H1 (cell line): ENCODE measurements around the gene MYO9B. TPM values are rescaled to one million over a fixed set of nuclear protein-coding genes. Genes with fewer than 3 reads are reported as not detected.

Source experiments
- CTCF ChIA-PET: fragments of 300-600 bp; sonication (Branson Sonifier 250); formaldehyde crosslinking; loops from one replicate; lab custom pipeline; 2021; ENCODE audit not compliant: partially characterized antibody; lab: Charles Lee
- POLR2A ChIA-PET: fragments of 300-600 bp; sonication (Branson Sonifier 250); formaldehyde crosslinking; loops from one replicate; lab custom pipeline; 2021; ENCODE audit warnings: inconsistent platforms; ENCODE audit not compliant: partially characterized antibody; lab: Charles Lee
- DNase-seq, 2 experiments: peaks; one replicate each; pipeline versions ENCODE4 v3.0.0 to v3.0.0-alpha.2; 2010 to 2022; ENCODE audit warnings: low spot score in 2 of 2, low read depth in 1 of 2, mixed read lengths in 1 of 2
- FAIRE-seq: peaks from 2 replicates; lab custom pipeline; 2011; peaks lifted over from hg19 to GRCh38; lab: Jason Lieb, UNC
- H2AFZ ChIP-seq: 2 replicates; pipeline ENCODE4 v1.8.1; 2012; ENCODE audit warnings: low read length, inconsistent platforms
- H2AK5ac ChIP-seq: 2 replicates; pipeline ENCODE4 v1.6.1; 2013; ENCODE audit warnings: low read depth, low read length
- H2BK120ac ChIP-seq: replicated peaks from 2 replicates; pipeline ENCODE3; 2013; ENCODE audit warnings: low read depth, low read length, inconsistent platforms
- H2BK12ac ChIP-seq: 2 replicates; pipeline ENCODE4 v1.6.1; 2013; ENCODE audit warnings: low read depth, low read length
- H2BK15ac ChIP-seq: 2 replicates; pipeline ENCODE4 v1.6.1; 2013; ENCODE audit warnings: low read length
- H2BK20ac ChIP-seq: 2 replicates; pipeline ENCODE4 v1.6.1; 2013; ENCODE audit warnings: low read length
- H2BK5ac ChIP-seq: 2 replicates; pipeline ENCODE4 v1.6.1; 2013; ENCODE audit warnings: low read depth, low read length
- H3K14ac ChIP-seq: 2 replicates; pipeline ENCODE4 v1.6.1; 2013; ENCODE audit warnings: inconsistent platforms; ENCODE audit not compliant: insufficient read length
- H3K18ac ChIP-seq: 2 replicates; pipeline ENCODE4 v1.6.1; 2013; ENCODE audit warnings: low read length; ENCODE audit errors: extremely low read depth
- H3K23ac ChIP-seq: 2 replicates; pipeline ENCODE4 v1.6.1; 2013; ENCODE audit warnings: inconsistent platforms; ENCODE audit not compliant: insufficient read length
- H3K23me2 ChIP-seq: 2 replicates; pipeline ENCODE4 v1.6.1; 2013; ENCODE audit warnings: low read depth, low read length
- H3K27ac ChIP-seq: 2 replicates; pipeline ENCODE4 v1.6.1; 2011; ENCODE audit warnings: low read depth, low read length, inconsistent platforms
- H3K27me3 ChIP-seq, 4 experiments: replicated peaks in 1 of 4; 1 replicate in 1 of 4; 2 replicates in 3 of 4; pipeline versions ENCODE4 v1.6.1 to v1.8.1; 2011 to 2013; ENCODE audit warnings: low read length in 3 of 4, mild to moderate bottlenecking in 3 of 4, inconsistent platforms in 2 of 4, mixed read lengths in 2 of 4, moderate library complexity in 1 of 4; ENCODE audit not compliant: control insufficient read depth in 3 of 4, insufficient read depth in 3 of 4; ENCODE audit errors: extremely low read depth in 1 of 4
- H3K36me3 ChIP-seq, 4 experiments: 2 replicates each; pipeline versions ENCODE4 v1.6.1 to v1.8.1; 2011 to 2013; ENCODE audit warnings: mild to moderate bottlenecking in 4 of 4, low read length in 3 of 4, moderate library complexity in 2 of 4, control low read depth in 1 of 4, inconsistent platforms in 1 of 4; ENCODE audit not compliant: insufficient read depth in 4 of 4, control insufficient read depth in 2 of 4
- H3K4ac ChIP-seq: replicated peaks from 2 replicates; pipeline ENCODE3; 2013; ENCODE audit warnings: low read length, low read depth, mixed read lengths, inconsistent platforms; ENCODE audit not compliant: insufficient read length
- H3K4me1 ChIP-seq, 4 experiments: replicated peaks in 1 of 4; 1 replicate in 1 of 4; 2 replicates in 3 of 4; pipeline versions ENCODE4 v1.6.1 to v1.8.1; 2011 to 2013; ENCODE audit warnings: low read length in 3 of 4, inconsistent platforms in 2 of 4, mixed read lengths in 1 of 4; ENCODE audit not compliant: insufficient read depth in 4 of 4, control insufficient read depth in 3 of 4
- H3K4me2 ChIP-seq, 2 experiments: 2 replicates each; pipeline versions ENCODE4 v1.6.1 to v1.8.1; 2011 to 2013; ENCODE audit warnings: low read depth in 2 of 2, low read length in 2 of 2, control low read depth in 1 of 2, inconsistent platforms in 1 of 2, mild to moderate bottlenecking in 1 of 2; ENCODE audit not compliant: insufficient read depth in 1 of 2
- H3K4me3 ChIP-seq, 4 experiments: fragments of 200-600, 300-600 bp in 1 of 4; sonication (generic), shearing (Covaris generic), sonication (Bioruptor Twin) in 1 of 4; 2 replicates each; pipeline versions ENCODE4 v1.5.1 to v1.8.1; 2011 to 2016; ENCODE audit warnings: low read length in 4 of 4, low read depth in 3 of 4, control low read depth in 2 of 4, inconsistent platforms in 2 of 4, mild to moderate bottlenecking in 2 of 4, mixed read lengths in 1 of 4, moderate library complexity in 1 of 4; ENCODE audit not compliant: insufficient read depth in 2 of 4; ENCODE audit errors: extremely low read depth in 1 of 4
- H3K56ac ChIP-seq: replicated peaks from 2 replicates; pipeline ENCODE3; 2013; ENCODE audit warnings: low read depth, mild to moderate bottlenecking, mixed read lengths, low read length, inconsistent platforms; ENCODE audit not compliant: insufficient read length
- H3K79me1 ChIP-seq: 2 replicates; pipeline ENCODE4 v1.6.1; 2013; ENCODE audit warnings: low read depth, low read length, control low read depth
- H3K79me2 ChIP-seq, 2 experiments: 2 replicates each; pipeline versions ENCODE4 v1.6.1 to v1.8.1; 2012 to 2013; ENCODE audit warnings: low read length in 2 of 2, mild to moderate bottlenecking in 2 of 2, inconsistent platforms in 1 of 2; ENCODE audit not compliant: insufficient read depth in 2 of 2, control insufficient read depth in 1 of 2
- H3K9ac ChIP-seq, 4 experiments: replicated peaks in 1 of 4; 1 replicate in 1 of 4; 2 replicates in 3 of 4; pipeline versions ENCODE4 v1.6.1 to v1.8.1; 2011 to 2013; ENCODE audit warnings: low read depth in 3 of 4, low read length in 3 of 4, control low read depth in 2 of 4, mild to moderate bottlenecking in 2 of 4, moderate library complexity in 2 of 4, inconsistent platforms in 1 of 4; ENCODE audit errors: extremely low read depth in 1 of 4
- H3K9me3 ChIP-seq, 2 experiments: 2 replicates each; pipeline versions ENCODE4 v1.6.1 to v1.8.1; 2012 to 2013; ENCODE audit warnings: mild to moderate bottlenecking in 2 of 2, moderate library complexity in 2 of 2, control low read depth in 1 of 2, inconsistent platforms in 1 of 2, low read depth in 1 of 2, low read length in 1 of 2, mixed read lengths in 1 of 2; ENCODE audit not compliant: insufficient read depth in 2 of 2
- H4K20me1 ChIP-seq, 2 experiments: replicated peaks in 1 of 2; 2 replicates each; pipeline versions ENCODE3 to v1.8.1; 2011 to 2013; ENCODE audit warnings: inconsistent platforms in 2 of 2, low read length in 2 of 2, mild to moderate bottlenecking in 1 of 2; ENCODE audit not compliant: insufficient read depth in 2 of 2, control insufficient read depth in 1 of 2
- H4K5ac ChIP-seq: 2 replicates; pipeline ENCODE4 v1.6.1; 2013; ENCODE audit warnings: low read length, low read depth, mixed read lengths, inconsistent platforms; ENCODE audit not compliant: insufficient read length
- H4K8ac ChIP-seq: 2 replicates; pipeline ENCODE4 v1.8.0; 2013; ENCODE audit warnings: mild to moderate bottlenecking, moderate library complexity, low read length, inconsistent platforms; ENCODE audit not compliant: insufficient read depth; ENCODE audit errors: extremely low read depth
- H4K91ac ChIP-seq: replicated peaks from 2 replicates; pipeline ENCODE3; 2013; ENCODE audit warnings: low read length, mixed read lengths, inconsistent platforms; ENCODE audit not compliant: insufficient read length
- PHF8 ChIP-seq: fragments of 200-600 bp; sonication (generic); conservative IDR thresholded peaks from 2 replicates; pipeline ENCODE4 v1.7.1; 2012; ENCODE audit warnings: low read depth, mild to moderate bottlenecking, inconsistent platforms, low read length, moderate library complexity
- WGBS, 2 experiments: shearing (Covaris generic) in 1 of 2; methylation state at CpG; one replicate each; pipeline versions ENCODE4 v1.1.6 to v1.1.7; 2013 to 2015; ENCODE audit warnings: low lambda C conversion rate in 2 of 2, mixed read lengths in 2 of 2, inconsistent platforms in 1 of 2, low coverage in 1 of 2, missing lambda C conversion rate in 1 of 2; ENCODE audit not compliant: insufficient replicate concordance in 2 of 2, insufficient coverage in 1 of 2, insufficient read length in 1 of 2; ENCODE audit errors: extremely low coverage in 1 of 2, missing lambda C conversion rate in 1 of 2; 5-methylcytosine and 5-hydroxymethylcytosine counted together
- polyA plus RNA-seq, 7 experiments: library from polyadenylated mRNA; depleted of rRNA in 3 of 7; stranded (reverse) in 5 of 7; unstranded in 2 of 7; fragments of >200 nt in 5 of 7; fragments of 200-250 nt in 2 of 7; gene quantifications; 1 replicate in 5 of 7; 2 replicates in 1 of 7; 4 replicates in 1 of 7; pipeline versions ENCODE4 v1.2.1 to v1.2.3, GENCODE V29; 2011 to 2013; ENCODE audit warnings: missing spikeins in 2 of 7, mixed read lengths in 2 of 7
- total RNA-seq: library from RNA; stranded (reverse); fragmentation: NEBNext Ultra II Directional; extraction: Animal tissue kit (Norgen Biotek cat#: 25700); gene quantifications from 2 replicates; pipeline ENCODE4 v1.2.1, GENCODE V29; 2021

MYO9B gene
- total and polyA plus RNA-seq, 2 of the 8 experiments (the other 6 are each of a cell fraction or from before 2014, with no cell fraction given) = 27.6 to 77.1 TPM

DNA sequence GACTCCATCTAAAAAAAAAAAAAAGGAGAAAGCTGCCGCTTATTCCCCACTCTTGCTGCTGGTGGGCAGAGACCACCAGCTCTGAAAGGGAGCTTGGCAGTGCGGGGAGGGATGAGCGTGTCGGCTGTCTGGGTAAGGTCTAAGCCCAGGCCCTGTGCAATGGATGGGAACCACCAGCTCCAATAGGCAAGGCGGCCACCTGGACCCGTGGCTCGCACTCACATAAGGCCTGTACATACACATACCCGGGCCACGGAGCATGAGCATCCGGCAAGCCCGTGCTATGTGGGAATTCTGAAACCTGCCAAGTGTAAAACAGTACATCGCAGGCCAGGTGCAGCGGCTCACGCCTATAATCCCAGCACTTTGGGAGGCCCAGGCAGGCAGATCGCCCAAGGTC lies 83.0 kb downstream of the MYO9B start:
- ChIA-PET CTCF (interaction anchor here (0.6 to 1.0 kb wide), 4 partner anchors 26 to 618 kb away, joined by 3 to 4 read pairs (median 3); no protein-coding TSS in a partner anchor), POLR2A (interaction anchor here (1.8 kb wide), 1 partner anchor 89 kb away, joined by 5 read pairs; no protein-coding TSS in a partner anchor)
- Histone ChIP-seq H4K91ac (no peak overlapping the region), H3K14ac (no peak overlapping the region), H3K18ac (no peak overlapping the region), H3K36me3 (peaks cover 8 to 35% (median 29%) of the 10 kb centered on the region in 4 experiments), H2AFZ (no peak overlapping the region), H3K27ac (no peak overlapping the region), H2BK12ac (no peak overlapping the region), H3K79me1 (no peaks in the 10 kb centered on the region), H2BK5ac (no peak overlapping the region), H3K27me3 (no peaks in the 10 kb centered on the region), H3K79me2 (no peaks in the 10 kb centered on the region), H3K4ac (no peak overlapping the region), H3K23ac (no peak overlapping the region), H3K4me2 (no peak overlapping the region), H4K20me1 (peaks cover 2% of the 10 kb centered on the region in 2 experiments), H4K5ac (no peak overlapping the region), H2AK5ac (no peak overlapping the region), H2BK15ac (no peak overlapping the region), H3K4me3 (no peak overlapping the region), H3K56ac (no peak overlapping the region), H4K8ac (no peak overlapping the region), H2BK120ac (no peak overlapping the region), H2BK20ac (no peak overlapping the region), H3K9me3 (peaks cover 0 to 2% of the 10 kb centered on the region in 2 experiments; a peak in 2 of 4 replicates), H3K4me1 (peaks cover 0 to 11% (median 7%) of the 10 kb centered on the region in 4 experiments; a peak in 6 of 7 replicates), H3K9ac (no peak overlapping the region), H3K23me2 (no peaks in the 10 kb centered on the region; the same call in 1 of the 2 replicates)
- no peak for TF ChIP-seq PHF8
- FAIRE-seq = no peak
- DNase-seq = no peak
- 93% methylated on average over 14 of the region's 15 CpGs; no CpG with 5 or more reads in 1 of the 2 experiments for WGBS, 2 experiments
